Tibial nerve (tissue), 4 donors: ENCODE data around the gene LMBR1.

Experiments
- CTCF ChIP-seq, 5 experiments: fragments of 200-600 bp in 3 of 5; fragments of 450-650 bp in 2 of 5; sonication (generic) in 3 of 5; IDR thresholded peaks; one replicate each; pipeline ENCODE4 v1.5.1; 2016 to 2019; ENCODE audit warnings: antibody characterized with exemption in 5 of 5, mild to moderate bottlenecking in 3 of 5, moderate library complexity in 2 of 5
- EP300 ChIP-seq, 2 donors: sonication (generic); formaldehyde crosslinking; IDR thresholded peaks; one replicate each; pipeline ENCODE4 v1.6.1; 2017; ENCODE audit warnings: antibody characterized with exemption in 2 of 2, mild to moderate bottlenecking in 1 of 2
- POLR2A ChIP-seq, 2 donors: fragments of 450-650 bp; IDR thresholded peaks; one replicate each; pipeline ENCODE4 v1.6.1; 2017; ENCODE audit warnings: antibody characterized with exemption in 2 of 2, mild to moderate bottlenecking in 2 of 2, moderate library complexity in 2 of 2

- TF ChIP-seq CTCF (IDR thresholded peaks at IDR 0.05) (no peak), POLR2A (IDR thresholded peaks at IDR 0.05) (no peak), EP300 (IDR thresholded peaks at IDR 0.05) (no peak)
Measured at GRCh38 chr7:156691764-156692163, 201.2 kb downstream of the LMBR1 start.
